HG02973 (cell line): ENCODE results near the gene ITGB6.
"Not testable (repeated sequence)": the region's sequence is repeated elsewhere in the genome, so short reads cannot be mapped to it uniquely, and the experiment has no call there.

ENCODE experiments used
- ATAC-seq: cut with Tn5 transposase; IDR thresholded peaks from one replicate; pipeline ENCODE4 v1.9.1; 2021; ENCODE audit warnings: moderate library complexity; ENCODE audit not compliant: unreplicated experiment

ITGB6 gene

GRCh38 chr2:160197587-160197986 lies 2.5 kb downstream of the ITGB6 start:
- ATAC-seq, result no peak

DNA sequence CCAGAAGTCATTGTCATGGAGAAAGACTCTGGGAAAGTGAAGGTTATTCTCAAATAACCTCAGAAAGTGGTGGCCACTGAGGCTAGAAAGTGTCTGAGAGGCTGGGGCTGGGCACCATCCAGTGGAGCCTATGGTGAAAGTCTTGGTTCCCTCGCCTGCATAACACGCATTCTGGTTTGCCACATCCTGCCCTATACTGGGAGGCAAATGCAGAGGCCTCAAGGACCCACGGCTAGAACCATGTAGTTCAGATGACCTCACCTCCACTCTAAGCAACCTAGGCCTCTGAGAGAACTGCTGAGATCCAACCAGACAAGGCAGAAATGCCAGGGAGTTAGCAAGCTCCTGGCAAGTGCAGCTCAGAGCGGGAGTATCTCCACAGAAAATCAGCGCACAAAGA lies 5.1 kb downstream of the ITGB6 start:
- ATAC-seq, result no peak

- ATAC-seq, result no peak
Observed at GRCh38 chr2:160194351-160194750, 5.7 kb downstream of the ITGB6 start.

- ATAC-seq, result not testable (repeated sequence)
Observed at GRCh38 chr2:160181146-160181836, 18.8 kb downstream of the ITGB6 start.

GRCh38 chr2:160180690-160181089 lies 19.4 kb downstream of the ITGB6 start:
- not testable (repeated sequence) for ATAC-seq

GRCh38 chr2:160180172-160180571 lies 19.9 kb downstream of the ITGB6 start:
- no peak for ATAC-seq

GRCh38 chr2:160175169-160176134 lies 24.6 kb downstream of the ITGB6 start:
- no peak for ATAC-seq

DNA sequence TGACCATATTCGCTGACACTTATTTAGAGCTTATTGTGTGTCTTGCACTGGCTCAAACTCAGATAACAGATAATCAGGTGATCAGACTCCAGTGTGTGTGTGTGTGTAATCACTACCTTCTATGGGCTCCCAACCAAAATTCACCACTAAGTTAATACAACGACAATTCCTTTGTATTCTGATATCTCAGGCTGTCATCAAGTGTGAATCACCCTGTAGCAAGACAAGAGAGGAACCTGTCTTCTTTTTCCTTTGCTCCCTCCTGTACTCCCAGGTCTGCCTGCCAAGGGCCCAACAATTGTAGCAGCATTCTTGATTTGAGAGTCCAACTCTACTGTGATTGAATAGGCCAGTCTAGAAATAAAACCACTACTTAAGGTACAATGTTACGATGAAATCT lies 25.8 kb downstream of the ITGB6 start:
- no peak for ATAC-seq

GRCh38 chr2:160169988-160170387 lies 30.1 kb downstream of the ITGB6 start:
- ATAC-seq, result no peak

DNA sequence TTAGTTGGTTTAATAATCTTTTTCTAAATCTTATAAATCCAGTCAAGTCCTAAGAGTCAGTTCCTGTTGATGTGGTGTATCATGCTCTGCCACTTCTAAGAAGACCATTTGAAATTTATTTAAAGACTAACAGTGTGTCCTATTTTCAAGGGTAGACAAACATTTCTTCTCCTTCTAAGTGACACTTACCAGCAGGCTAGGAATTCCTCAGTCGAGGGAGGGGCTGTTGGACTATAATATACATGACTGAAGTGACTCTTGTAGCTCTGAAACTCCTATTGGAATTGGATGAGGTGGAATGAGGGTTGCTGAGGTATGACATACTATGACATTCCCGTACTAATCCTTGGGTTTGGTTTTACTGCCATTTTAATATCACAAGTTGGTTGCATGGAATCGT lies 30.6 kb downstream of the ITGB6 start:
- no peak for ATAC-seq

- no peak for ATAC-seq
Observed at GRCh38 chr2:160168878-160169277, 31.2 kb downstream of the ITGB6 start.

DNA sequence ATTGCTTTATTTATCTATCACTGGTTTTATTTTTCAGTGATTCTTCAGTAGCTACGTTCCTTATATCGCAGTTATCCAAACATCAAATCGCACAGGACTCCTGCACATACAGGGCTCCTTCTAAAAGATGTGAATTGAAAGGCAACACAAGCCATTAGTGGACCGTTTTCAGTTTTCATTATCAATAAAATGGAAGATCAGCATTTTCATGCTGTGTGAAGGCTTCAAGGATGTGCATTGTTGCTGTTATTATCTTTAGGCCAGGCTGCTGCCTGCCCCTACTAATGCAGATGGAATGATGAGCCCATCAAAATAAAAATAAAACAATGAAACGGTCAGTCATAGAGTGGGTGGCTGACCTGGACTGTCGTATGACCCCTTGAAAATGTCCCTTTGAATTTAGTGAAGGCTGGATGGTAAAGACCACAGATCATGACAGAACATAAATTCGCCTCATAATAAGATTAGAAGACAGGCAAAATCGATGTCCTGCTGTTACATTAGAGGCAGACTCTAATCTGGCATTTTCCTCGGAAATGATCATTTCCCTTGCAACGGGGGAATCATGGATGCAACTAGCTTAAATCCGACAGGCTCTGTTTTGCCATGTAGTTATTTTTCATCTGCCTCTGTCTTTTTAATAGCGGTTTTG lies 32.9 kb downstream of the ITGB6 start:
- ATAC-seq, result no peak

DNA sequence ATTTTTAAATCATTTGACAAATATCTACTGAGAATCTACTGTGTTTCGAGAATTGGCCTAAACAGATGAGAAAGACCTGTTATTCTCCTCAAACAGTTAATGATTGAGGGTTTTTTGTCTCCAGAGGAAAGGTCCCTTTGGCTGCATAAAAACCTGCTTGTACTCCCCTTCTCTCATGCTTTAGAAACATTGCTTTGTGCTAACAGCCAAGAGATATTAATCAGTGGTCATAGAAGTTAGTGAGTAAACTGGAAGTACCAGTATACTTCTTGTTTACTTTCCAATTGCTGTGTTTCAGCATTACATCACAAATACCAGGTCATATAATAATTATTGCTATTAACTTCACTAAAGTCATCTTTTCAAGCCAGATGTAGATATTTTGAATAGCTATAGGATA lies 34.1 kb downstream of the ITGB6 start:
- no peak for ATAC-seq

DNA sequence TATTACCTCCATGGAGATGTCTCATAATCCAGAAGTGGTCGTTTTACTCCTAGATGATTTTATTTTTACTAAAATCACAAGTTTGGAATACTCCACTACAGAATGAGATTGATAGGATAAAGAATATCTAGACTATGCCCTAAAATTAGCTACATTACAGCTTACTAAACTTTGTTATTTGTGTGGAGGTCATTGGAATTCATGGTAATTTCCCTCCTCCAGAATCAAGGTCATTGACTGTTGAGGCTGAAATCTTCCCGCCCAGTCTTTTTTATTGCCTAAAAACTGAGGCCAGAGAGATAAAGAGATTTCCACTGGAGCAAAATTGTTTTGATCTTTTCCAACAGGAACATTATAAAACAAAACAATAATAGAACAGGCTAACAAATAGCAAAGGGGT lies 35.0 kb downstream of the ITGB6 start:
- no peak for ATAC-seq

DNA sequence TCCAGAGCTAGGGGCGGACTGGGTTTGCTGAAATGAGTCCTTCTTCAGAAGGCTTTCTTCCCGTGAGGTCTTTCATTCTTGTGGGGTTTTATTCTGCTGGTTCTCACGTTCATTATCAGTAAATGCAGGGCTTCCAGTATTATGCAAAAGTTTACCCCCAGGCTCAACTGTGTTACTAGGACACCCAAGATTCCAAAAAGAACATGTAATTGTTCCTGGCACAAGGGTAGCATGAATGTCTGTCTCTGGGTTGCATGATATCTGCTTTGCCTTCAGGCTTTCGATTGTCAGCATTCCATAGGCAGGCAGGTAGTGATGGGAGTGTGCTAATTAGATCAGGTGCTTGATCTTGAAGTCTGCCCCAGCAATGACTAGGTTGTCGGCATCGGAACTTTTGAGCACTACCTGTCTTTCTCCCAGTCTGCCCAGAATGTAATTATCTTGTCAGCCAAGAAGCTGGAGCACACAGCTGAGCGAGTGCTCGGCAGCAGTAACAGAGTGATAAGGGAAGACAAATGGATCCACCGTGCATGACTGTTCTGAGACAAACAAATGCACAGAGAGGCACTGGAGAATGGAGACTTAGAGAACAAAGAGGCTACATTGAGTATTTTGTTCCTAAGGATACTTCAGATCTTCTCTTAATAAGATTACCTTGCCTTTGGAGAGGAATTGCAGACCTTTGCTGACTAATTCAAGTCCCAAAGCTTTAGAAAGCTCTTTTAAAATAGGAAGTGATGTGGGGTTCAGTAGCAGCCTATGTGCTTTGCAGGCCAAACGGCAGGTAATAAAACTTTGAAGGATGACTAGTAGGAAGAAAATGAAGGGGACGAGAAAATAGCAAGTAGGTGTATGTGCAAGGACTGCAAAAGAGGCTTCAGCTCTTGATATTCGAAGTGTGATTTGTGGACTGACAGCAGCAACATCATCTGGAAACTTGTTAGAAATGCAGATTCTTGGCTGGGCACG lies 41.9 kb downstream of the ITGB6 start:
- no peak for ATAC-seq

DNA sequence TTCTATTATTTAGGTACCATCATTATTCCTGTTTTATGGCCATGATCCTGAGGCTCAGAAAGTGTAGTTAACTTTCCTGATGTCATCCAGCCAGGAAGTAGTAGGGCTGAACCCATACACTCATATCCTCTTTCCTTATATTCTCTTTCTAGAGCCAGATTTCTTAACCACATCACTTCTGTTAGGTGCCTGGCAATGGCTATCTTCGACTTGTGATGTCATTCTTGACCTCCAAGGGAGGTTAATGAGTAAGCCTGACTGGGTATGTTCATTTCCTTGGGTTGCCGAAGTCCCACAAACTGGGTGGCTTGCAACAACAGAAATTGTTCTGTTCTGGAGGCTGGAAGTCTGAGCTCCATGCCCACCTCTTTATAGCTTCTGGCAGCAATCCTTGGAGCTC lies 43.4 kb downstream of the ITGB6 start:
- ATAC-seq, result no peak

DNA sequence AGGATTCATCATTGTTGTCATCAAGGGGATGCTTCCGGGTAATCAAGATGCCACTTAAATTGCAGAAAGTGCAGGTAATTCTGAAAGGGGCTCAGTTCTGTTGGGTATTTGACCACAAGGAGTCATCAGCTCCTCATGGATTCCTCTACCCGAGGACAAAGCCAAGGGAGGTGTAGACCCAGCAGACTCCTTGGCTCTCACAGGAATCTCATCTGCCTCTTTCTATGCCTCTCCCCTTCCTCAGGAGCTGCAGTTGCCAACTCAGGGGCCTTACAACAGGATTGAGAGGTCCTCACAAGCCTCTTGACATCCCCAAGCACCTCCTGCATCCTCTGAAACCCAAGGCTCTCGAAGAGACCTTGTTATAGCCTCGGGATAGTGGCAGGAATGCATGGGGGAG lies 44.0 kb downstream of the ITGB6 start:
- ATAC-seq, result no peak

- ATAC-seq, result not testable (repeated sequence)
Observed at GRCh38 chr2:160148419-160148818, 51.7 kb downstream of the ITGB6 start.

GRCh38 chr2:160145471-160145870 lies 54.6 kb downstream of the ITGB6 start:
- ATAC-seq, result no peak

DNA sequence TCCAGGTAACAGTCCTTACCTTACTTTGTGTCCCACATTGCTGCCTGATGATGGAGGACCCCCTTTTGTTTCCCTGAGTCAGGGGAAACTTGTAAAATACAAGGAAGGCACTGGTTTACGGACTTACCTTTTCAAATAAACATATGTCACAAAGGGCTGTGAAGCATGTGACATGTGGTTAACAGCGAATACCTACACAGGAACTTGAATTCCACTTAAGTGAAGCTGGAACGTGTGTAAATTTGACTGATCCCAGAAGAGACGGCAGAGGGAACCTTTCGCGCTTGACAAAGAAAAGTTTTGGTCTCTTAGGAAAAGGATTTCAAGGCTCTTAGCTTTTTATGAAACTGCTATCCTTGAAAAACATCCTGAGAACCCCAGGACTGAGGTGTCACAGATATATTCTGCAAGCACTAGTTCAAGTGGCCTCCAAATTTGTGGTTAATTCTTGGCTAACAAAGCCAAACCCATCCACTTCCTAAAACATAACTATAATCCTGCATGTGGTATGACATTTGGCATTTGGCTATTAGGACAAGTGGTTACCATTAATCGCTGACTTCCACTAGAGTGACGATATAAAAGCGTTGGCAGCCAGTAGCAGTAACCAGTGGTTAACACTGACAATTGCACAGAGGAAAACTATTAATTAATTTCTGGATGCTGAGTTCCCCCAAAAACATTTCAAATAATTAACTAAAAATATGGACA lies 55.6 kb downstream of the ITGB6 start:
- ATAC-seq, result no peak
